ENCODE data around the gene PXDN.
A peak's percentile ranks its signal among the peaks of the same experiment; 100 is the strongest.
"Not testable (repeated sequence)": the region's sequence is repeated elsewhere in the genome, so short reads cannot be mapped to it uniquely, and the experiment has no call there.

PXDN gene

DNA sequence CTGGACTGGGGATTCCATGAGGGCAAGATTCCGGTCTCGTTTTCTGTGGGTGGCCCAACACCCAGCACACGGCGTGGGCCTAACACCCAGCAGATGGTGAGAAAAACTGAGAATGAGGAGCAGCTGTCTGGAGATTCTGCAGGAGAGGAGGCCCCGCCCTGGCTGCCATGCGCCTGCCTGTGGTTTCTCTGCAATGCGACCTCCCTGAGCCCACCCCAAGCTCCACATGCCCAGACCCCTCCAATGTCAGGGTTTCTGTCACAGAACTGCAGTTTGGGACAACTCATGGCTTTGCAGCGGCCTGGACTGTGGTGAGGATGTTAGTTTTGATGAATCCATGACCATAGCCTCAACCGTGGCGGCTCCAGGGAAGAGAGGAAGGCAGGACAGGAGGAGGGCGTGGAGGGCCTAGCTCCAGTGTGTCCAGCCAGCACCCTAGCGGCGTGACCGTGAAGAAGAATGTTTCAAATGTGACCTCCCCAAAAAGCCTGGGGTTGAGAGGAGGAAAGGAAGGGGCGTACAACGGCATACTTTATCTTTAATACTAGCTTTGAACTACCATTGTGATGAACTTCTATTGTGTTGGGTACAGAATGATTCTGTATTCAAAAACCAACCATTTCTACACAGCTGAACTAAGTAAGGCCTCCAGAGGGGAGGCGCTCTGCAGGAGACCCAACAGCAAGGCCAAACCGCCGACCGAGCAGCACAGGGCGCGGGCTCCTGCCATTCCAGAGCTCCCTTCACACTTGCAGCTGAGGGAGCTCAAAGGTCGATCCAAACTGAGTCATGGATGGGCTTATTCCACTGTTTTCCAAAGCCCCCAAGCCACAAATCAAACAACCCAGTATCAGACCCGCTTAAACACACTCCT is 3.4 kb downstream of the PXDN start:
- no peak for DNase-seq

DNA sequence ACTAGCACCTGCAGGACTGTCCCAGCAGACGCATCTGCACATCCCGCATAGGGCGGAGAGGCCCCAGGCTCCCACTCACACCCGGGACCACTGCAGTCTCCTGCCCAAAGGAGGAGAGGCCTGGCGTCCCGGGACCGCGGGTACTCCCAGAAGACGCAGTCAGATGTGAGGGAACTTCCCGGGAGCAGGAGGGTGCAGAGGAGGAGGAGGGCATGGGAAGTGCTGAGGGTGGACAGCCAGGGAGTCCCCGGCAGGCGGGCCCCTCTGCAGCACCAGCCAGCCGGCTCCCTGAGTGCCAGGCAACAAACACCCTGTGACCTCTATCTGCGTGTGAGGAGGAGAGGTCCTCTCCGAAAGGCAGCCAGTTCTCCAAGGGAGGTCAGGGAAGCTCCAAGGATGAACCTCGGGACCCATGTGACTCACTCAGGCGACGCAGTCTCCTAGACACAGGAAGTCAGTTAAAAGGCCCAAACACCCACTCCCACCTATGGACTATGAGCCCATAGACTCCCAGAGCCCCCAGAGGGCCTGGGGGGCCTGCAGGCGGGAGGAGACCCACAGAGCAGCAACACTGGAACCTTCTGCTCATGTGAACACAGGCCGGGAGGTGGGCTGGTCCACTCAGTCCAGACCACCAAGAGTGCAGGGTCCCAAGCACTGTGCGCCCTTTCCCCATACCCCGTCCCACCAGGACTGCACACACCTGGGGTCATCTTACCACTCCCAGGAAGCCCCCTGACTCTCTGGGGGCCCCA is 4.2 kb downstream of the PXDN start:
- no peak for DNase-seq

DNA sequence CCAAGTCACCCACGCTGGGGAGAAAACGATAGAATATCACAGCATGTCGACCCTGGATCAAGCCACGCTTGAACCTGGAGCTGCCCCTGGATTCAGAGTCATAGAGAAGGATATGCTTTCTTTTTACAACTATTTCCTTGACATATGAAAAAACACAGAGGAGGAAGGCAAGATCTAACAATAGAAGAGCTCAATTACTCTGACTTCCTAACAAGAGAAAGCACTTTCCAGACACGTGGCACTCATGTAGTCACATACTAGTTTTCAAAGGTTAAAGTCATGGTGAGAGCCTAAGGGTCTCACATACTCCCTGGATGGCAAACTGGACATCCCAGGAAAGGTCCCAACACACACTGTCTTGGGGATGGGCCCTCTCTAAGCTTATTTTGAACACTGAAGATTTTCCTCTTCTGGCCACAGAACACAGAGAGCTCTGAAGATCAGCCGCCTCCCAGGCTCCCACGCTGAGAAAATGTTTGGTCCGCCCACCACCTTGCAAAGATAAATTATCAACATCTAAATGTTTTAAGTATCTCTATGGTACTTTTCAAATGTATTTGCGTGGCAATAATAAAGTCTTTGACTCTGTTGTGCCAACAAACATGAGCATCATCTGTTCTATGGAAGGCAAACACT is 4.9 kb downstream of the PXDN start:
- DNase-seq, result no peak

DNA sequence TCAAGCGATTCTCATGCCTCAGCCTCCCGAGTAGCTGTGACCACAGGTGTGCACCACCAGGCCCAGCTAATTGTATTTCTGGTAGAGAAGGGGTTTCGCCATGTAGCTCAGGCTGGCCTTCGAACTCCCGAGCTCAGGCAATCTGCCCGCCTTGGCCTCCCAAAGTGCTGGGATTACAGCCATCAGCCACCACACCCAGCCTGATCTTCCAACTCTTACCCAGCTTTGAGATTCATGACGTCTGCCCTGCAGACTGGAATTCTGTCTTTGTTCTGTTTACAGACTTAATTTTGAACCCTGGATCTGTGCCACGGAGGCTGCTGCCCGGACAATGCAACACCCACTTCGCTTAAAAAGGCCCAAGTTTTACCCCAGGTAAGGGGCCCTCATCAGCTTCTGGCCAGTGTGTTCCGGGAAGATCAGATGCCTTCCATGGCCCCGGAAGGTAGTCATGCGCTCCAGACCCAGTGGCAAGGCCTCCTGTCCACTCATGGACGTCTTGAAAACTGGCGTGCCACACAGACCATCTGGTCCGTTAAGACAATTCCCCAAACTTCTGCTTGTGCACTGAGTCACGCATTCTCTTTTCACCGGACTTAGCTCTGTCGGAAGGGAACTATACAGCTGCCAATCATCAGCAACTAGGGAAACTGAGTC is 5.5 kb downstream of the PXDN start:
- no peak for DNase-seq

DNA sequence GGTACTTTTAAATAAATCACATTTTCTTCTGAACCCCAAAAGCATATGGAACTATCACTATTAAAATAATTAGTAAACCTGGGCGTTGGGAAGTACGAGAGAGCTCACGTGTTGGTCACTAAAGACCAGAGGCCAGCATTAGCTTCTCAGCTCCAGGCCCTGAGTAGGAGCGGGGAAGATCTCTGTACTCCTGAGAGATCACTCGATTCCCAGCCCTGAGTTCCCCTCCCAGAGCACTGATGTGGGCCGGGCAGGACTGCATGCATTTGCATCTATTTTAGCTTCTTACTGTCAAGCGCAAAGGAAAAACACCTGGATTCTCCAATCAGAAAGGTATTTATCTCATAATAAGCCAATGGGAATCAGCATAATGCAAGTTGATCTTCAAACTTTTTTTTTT is 6.2 kb downstream of the PXDN start:
- DNase-seq, result no peak

DNA sequence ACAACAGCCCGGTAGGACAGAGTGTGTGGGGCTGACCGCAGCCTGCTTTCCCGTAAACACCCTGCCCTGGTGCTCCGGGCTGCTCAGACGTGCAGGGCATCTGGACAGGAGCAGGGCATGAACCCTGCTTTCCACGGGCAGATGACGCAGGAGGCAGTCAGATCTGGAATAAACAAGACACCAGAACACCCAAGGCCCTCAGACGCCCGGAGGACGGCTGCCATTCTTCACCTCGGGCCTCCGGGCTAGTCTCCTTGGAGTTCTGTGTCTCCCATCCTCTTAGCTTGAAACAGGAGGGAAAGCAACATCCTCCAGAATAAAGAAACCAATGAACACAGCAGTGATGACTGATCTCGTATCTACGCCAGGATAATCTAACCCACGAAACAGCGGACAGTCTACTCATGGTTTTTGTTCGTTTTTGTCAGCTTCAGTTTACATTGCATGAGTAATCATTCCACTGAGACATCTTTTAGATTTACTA is 7.3 kb downstream of the PXDN start:
- peak; percentile 81 for DNase-seq

DNA sequence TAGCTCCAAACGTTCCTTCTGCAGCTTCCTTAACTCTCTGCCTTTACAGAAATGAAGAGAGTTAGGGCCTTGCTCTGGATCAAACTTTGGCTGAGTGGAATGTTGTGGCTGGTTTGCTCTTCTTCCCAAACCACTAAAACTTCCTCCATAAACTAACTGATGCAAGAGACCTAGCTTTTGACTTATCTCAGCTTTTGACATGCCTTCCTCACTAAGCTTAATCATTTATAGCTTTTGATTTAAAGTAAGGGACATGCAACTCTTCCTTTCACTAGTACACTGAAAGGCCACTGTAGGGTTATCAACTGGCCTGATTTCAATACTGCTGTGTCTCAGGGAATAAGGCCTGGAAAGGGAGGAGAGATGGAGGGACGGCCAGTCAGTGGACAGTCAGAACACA is 8.3 kb downstream of the PXDN start:
- no peak for DNase-seq

DNA sequence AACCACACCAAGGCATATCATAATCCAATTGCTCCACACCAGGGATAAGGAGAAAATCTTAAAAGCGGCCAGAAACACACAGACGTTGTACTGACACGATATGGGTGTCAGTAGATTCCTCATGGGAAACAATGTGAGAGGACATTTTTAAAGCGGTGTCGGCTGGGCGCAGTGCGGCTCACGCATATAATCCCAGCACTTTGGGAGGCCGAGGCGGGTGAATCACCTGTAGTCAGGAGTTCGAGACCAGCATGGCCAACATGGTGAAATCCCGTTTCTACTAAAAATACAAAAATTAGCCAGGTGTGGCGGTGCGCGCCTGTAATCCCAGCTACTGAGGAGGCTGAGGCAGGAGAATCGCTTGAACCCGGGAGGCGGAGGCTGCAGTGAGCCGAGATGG is 11.0 kb downstream of the PXDN start:
- not testable (repeated sequence) for DNase-seq

DNA sequence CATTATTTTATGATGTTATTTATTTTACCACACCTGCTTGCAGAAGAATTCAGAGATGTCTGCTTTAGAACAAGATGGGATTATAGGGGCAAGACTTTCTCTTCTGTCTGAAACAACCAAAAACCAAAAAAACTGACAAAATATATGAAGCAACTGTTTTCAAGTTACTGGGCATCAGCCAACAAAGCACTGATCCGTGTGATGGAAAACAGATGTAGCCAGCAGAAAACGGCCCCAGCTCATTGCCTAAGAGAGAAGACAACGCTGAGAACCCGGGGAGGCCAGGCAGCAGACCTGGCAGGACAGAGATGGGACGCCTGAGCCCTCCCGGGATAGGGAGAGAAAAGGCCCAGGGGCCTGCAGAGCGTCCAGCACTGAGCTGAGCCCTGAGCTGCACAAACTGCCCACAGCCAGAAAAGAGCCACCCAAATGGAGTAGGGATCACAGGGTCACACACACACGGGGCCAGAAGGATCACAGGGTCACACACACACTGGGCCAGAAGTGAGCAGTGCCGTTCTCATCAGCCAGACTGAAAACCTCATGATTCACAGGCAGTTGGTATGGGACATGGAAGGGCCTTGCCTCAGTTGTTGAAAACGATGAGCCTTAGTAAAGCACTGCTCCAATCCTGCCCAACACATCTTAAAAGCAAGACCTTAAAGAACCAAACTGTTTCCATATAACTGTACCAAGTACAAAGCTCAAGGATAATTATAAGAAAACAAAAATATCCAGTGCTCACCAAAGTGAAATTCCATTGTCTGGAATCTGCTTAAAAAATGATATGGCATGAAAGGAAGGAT is 12.1 kb downstream of the PXDN start:
- DNase-seq, result peak; percentile 80

DNA sequence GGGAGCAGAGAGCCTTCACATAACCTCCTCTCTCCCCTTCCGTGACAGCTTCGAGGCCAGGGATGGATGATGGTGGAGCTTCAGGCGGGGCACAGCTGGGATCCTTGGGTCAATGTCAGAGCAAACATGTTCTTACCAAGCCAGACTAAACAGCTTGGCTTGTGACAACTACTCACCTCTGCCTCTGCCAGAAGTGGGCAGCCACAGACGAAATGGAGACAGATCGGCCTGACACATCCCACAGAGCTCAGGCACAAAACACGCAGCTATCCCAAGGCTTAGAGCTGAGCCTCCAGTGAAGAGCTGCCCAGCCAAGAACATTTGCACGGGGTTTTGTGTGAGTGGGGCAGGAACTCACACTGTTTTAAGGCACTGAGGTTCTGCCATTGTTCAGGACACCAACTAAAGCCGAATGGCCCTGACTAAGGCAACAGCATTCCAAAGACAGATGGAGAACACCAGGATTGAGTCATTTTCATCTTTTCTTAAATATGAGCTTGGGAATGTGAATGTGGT is 12.8 kb downstream of the PXDN start:
- peak; percentile 51 for DNase-seq

DNA sequence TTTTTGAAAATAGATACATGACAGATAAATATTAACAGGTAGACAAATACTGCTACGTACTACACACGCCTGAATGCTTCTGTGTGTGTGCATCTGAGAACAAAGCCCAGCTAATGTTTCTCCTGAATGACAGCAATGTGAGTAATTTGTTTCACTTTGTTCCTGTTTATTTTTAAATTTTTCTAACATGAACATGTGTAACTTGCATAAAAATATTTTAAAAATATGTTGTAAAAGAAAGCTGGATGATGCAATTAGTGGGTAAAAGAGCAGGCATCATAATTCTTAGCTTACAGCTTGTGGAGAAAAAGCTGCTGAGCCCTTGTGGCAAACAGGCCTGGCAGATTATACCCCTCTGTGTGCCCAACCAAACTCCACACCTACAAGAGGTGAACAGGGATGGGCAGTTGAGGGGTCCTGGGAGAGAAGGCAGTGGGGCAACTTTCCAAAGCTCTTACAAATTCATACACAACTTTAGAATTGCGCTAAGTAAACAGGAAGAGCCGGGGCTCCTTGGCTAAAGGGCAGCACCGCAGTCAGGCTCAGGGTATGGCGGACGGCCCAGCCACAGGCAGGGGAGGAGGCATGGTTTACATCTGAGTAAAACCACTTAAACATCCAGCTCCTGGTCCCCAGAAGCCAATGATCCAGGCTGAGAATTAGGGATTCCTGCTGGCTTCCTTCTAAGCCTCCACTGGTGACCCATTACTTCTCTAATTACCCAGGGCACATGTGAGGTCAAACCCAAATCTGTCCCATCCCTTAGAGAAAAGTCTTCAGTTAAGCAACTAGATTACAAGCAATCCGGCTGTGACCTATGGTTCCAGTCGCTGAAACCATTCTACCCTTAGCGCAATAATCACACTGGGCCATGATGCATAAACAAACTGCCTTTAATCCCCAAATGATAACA is 14.0 kb downstream of the PXDN start:
- peak; percentile 64 for DNase-seq

DNA sequence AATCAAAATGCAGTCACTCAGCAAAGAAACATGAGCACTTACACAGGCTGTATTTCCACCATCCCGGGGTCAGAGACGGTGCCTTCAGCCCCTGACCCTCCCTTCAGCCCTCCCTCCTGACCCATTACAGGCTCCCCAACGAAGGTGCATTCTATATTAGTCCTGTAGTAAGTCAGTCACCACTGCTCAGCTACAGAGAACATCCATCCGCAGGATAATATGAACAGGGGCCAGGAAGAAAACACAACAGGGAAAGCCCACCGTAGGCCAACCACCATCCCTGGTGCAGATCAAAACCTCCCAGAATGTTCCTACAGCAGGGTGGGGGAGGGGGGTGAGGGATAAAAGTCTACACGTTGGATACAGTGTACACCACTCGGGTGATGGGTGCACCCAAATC is 15.1 kb downstream of the PXDN start:
- DNase-seq, result no peak

DNA sequence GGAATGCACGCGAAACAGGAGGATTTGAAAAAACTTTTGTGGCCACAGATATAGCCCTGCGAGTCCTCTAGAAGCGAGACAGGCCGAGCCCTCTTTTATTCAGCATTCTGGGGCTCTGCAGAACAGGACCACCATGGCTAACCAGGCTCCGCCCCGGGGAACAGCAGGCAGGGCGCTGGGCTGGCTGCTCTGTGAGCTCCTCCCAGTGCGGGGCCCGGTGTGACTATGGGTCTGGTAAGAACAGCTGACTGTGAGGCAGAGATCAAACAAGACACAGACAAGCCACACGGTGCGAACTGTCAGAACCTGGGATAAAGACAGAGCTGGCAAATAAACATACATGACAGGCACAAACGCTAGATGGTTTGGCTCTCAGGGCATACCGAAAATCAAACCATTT is 15.5 kb downstream of the PXDN start:
- no peak for DNase-seq

DNA sequence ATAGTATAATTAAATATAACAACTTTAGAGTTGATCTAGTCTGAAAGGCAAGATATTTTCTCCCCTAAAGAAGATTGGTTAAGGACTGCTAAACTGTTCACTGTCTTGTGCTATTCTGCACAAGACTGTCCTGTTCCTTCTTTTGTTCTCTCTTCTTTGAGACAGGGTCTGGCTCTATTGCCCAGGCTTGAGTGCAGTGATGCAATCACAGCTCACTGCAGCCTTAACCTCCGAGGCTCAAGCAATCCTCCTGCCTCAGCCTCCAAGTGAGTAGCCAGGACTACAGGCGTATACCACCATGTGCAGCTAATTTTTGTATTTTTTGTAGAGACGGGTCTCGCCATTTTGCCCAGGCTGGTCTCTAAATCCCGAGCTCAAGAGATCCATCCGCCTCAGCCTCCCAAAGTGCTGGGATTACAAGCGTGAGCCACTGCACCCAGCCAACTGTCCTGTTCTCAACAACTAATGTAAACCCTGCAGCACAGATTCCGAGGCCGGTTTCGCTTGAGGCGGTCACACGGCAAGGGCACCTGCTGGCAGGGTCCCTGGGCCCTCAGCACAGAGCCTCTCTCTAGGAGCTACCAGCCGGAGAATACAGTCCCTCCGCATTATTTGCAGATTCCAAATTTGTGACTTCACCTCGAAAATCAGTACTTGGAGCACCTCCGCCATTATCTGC is 16.4 kb downstream of the PXDN start:
- no peak for DNase-seq

DNA sequence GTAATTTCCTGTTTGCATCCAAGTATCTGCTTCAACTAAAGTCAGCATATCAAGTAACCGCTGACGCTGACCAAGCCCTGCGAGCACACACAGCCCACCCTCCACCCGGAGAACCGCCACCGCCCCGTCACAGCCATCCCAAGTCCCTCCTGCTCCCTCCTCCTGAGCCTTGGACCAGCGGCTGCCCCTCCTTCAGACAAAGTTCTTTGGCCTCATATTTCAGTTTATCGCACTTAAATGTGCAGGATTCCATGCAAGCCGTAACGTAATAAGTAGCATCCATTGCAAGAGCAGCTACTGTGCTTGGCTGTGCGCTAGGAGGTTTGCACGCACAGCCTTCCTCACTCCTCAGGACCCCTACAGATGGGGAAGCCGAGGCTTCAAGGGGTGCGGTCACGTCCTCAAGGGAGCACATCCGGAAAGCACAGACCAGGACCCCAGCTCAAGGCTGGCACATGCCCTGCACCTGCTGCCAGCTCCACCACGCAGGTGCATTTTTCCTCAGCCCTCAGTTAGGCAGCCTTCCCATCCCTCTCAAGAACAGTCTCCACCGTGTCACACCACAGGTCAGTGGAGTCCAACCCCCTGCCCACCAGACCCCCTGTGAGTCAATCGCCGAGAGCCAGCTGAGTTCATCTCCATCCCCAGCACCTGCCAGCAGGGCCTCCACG is 17.1 kb downstream of the PXDN start:
- DNase-seq, result no peak

DNA sequence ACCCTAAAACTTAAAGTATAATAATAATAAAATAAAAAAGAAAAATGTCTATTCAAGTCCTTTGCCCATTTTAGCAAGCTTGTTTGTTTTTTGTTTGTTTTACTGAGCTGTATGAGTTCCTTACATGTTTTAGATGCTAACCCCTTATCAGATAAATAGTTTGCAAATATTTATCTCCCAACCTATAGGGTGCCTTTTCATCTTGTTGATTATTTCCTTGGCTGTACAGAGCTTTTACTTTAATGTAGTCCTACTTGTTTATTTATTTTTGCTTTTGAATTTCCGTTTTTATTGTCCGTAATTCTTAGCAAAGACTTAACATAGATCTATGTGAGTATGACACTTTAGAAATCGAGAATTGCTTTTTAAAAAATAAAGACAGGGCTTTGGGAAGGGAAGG is 17.8 kb downstream of the PXDN start:
- DNase-seq, result no peak

DNA sequence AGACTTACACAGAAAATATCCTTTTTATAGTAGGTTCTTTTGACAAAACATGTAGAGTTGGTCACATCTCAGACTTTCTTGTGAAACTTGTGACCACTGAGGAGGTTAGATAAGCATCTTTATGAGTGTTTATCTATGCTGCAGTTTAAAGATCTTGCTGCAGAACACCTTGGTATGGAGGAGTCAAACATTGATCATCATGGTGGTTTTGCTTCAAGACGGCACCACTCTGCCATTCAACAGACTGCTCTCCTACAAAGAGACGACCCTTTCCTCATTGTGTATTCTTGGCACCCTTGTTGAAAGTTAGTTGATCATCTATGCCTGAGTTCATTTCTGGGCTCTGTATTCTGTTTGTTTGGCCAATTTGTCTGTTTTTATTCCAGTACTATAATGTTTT is 20.0 kb downstream of the PXDN start:
- DNase-seq, result not testable (repeated sequence)

DNA sequence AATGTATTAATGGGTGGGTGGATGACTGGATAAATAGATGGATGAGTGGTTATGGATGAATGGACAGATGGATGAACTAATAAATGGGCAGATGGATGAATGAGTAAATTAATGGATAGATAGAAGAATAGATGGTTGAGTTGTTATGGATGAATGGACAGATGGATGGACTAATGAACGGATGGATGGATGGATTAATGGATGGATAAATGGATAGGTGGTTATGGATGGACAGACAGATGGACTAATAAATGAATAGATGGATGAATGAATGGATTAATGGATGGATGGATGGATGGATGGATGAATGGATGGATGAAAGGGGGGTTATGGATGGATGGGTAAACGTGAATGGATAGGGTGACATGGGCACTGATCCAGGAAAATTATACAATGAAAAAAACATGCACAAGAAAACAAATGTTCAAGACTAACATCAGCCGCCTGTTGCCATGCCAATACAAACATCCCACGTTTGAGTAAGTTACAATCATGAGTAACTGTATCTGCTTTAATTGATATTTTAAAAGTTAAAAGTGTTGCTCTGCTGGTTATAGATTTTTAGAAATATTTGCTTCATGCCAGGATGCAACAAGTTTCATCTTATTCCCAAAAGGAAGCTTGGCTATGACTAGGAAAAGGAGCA is 20.8 kb downstream of the PXDN start:
- no peak for DNase-seq

DNA sequence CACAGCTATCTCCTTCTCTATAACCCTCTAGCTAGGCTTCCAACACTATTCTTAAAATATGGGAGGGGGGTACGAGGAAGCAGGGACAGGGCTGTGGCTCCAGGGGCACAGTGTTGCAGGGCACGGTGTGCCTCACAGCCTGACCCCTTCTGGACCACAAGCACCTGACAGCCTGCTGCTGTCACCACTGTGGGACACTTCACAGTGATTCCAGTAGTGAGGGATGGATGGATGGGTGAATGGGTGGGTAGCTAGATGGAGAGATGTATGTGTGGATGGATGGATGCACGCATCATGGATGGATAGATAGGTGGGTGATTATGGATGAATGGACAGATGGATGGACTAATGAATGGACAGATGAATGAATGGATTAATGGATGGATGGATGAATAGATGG is 21.6 kb downstream of the PXDN start:
- no peak for DNase-seq
